GM10847 (cell line): ENCODE data around the gene OCRL.

ENCODE experiments used
- POLR2A ChIP-seq: IDR thresholded peaks from 2 replicates; pipeline ENCODE4 v1.6.1; 2011; ENCODE audit not compliant: insufficient read length; ENCODE audit errors: extremely low read depth

OCRL gene

DNA sequence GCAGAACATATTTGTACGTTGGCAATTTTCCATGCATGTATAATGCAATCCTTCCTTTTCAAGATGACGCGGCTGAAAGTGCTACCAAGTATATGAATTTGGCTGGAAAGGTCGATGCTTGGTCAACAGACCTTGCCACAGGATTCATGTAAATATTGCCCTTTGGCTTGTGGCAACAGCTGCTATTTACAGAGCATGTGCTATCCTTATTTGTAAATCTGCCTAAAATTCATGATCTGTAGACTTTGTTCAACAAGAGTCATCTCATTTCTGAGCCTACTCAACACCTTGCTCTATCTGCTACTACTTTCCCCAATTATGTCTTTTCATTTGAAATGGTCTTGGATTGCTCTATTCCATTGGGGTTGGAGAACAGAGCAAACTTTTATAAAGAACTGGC, 14.9 kb upstream of the OCRL start:
- no peak for TF ChIP-seq POLR2A

DNA sequence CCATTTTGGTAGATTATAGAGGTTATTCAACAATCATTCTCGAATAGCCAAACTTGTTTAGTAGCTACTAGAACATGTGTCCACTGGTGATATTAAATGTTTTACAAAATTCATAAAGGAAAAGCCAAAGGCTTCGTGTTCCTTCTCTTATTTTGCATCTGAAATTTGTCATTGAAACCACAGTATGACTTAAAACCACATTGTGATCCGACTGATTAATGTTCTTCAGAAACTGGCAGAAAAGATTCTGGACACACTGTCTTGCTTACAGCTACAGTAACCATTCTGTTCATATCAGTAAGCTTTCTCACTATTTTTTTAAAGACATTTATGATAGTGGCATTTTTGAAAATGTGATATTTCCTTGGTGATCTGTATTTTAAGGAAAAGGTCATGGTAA, 14.2 kb upstream of the OCRL start:
- TF ChIP-seq POLR2A = no peak

DNA sequence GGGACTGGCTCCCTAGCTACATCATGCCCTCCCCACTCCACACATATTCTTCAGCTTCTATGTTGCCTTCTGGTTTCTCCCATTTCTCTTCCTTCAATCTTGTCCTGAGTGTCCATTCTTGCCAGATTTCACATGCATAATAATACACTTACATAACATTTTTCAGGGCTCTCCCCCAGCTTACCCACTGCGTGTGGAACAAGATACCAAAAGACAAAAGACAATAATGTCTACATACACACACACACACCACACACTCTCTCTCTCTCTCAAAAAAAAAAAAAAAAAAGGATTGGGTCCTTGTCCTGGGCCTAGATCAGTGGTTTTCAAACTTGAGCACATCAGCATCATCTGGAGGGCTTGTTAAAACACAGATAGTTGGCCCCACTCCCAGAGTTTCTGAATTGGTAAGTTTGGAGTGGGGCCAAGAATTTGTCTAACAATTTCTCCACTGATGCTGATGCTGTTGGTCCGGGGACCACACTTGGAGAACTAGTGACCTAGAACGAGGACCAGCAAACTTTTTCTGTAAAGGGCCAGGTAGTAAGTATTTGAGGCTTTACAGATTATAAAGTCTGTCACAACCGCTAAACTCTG, 10.3 kb upstream of the OCRL start:
- no peak for TF ChIP-seq POLR2A

DNA sequence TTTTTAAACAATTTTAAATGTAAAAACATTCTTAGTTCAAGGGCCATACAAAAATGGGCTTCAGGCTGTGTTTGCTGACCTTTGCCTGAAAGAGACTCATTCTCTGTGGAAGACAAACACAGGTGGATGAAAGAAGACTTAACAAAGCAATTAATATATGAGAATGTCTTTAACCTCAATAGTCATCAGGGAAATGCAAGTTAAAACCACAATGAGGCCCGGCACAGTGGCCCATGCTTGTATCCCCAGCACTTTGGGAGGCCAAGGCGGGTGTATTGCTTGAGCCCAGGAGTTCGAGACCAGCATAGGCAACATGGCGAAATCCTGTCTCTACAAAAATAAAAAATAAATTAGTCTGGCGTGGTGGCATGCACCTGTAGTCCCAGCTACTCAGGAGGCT, 9.6 kb upstream of the OCRL start:
- TF ChIP-seq POLR2A = no peak

DNA sequence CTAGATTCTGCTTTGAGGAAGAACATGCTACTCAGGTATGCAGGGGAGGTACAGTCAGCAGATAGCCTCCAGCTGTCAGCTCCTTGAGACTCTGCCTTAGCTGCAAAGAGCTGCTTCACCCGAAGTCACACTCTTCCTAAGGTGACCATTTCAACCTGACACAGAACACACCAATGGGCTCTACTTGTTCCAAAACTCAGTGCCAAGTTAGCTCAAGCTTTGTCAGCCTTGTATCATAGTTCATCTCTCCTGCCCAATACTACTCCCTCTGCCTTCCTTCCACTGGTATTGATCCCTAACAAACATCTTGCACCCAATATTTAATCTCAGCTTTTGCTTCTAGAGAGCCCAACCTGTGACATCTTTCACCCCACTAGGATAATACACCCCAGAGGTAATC, 8.9 kb upstream of the OCRL start:
- no peak for TF ChIP-seq POLR2A

DNA sequence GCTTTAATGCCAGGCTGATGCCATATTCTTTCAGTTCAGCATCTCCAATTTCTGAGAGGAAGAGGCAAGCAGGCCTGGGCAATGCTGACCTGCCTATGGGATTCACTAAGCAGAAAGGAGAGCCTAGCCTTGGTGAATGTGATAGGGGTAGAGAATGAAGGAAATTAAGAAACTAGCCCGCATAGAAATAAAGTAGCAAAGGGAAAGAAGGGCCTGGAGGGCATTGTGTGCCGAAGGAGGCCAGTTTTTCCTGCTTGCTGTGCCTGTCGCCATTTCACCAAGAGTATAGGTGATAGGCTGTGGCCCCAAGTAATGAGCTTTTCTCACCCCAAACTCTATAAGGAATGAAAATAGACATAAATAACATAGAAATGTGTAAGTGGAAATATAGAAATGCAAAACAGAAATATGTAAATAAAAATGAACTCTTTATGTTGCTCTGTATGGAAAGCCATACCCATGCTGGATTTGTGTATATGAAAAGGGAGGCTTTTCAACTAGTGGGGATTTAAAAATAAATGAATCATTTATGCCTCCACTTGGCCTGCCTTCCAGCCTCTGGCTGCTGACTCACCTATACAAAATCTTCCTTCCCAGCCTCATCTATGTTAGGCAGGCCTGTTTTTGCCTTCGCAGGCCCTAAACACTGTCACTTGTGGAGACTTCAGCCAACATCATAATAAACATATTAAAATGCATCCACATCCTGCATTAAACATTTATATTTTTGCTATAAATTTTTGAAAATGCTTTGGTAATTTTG, 5.1 kb upstream of the OCRL start:
- no peak for TF ChIP-seq POLR2A

DNA sequence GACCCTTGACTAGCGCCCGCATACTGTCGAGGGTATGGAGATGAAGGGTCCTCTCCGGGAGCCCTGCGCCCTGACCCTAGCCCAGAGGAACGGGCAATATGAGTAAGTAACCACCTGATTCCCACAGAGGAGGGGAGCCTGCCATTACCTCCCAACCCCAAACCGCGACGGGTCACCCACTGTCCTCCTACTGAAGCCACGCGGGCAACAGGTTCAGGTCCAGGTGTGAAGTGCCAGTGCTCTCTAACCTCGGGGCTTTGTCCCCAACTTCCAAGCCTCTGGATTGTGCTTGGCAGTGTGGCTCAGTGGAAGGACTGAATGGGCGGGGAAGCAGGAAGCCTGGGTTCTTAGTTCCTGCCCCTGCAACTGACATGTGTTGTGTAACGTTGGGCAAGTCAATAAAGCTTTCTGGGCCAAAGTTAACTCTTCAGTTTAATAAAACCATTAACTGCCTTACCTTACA, 694 bp downstream of the OCRL start:
- no peak for TF ChIP-seq POLR2A

DNA sequence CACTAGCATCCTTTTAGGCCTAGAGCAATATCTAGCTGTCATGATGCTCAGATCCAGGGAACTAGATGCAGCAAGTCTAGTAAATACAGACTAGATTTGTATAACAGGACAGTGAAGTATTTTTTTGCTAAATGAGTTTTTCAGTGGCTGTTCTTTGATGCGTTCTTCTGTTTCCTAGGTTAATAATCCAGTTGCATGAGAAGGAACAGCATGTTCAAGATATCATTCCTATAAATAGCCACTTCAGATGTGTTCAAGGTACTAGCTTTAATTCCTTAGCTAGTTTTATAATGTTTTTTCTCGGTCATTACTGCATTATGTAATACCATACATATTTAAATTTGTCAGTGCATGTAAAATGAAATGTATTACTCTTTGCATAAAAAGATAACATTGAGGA, 4.7 kb downstream of the OCRL start:
- no peak for TF ChIP-seq POLR2A

DNA sequence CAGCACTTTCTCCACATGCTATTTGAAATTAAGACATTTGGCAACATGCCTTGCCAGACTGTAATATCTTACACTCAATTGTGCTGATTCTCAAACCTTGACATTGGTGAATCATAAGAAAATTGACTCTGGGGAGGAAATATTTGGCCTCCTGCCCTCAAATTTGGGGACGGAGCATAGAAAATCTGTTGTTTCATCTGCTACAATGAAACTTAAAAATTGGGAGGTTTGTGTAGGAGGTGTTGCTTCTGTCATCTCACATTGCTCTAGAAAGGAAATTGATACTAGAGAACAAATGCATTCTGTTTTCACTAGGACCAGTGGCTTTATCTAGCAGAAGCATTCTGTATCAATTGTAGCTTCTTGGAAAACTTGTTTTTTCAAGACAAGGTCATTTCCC, 5.3 kb downstream of the OCRL start:
- TF ChIP-seq POLR2A = no peak

DNA sequence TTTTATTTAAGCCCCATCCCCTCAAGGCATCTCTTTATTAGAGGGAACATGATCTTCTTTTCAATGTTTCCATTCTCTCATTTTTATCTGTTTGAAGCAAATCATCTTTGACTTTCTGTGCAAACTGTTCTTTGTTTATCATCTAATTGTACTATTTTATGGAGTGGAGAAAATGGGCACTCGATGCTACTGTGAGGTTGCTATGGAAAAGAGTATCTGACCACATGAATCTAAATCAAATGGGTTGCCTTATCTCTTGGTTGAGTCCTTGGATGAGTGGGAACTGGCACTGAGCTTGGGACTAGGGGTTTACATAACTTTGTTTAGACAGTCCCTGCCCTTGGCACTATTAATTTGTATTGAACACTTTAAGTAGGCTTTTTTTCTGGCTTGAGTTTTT, 9.1 kb downstream of the OCRL start:
- TF ChIP-seq POLR2A = no peak

DNA sequence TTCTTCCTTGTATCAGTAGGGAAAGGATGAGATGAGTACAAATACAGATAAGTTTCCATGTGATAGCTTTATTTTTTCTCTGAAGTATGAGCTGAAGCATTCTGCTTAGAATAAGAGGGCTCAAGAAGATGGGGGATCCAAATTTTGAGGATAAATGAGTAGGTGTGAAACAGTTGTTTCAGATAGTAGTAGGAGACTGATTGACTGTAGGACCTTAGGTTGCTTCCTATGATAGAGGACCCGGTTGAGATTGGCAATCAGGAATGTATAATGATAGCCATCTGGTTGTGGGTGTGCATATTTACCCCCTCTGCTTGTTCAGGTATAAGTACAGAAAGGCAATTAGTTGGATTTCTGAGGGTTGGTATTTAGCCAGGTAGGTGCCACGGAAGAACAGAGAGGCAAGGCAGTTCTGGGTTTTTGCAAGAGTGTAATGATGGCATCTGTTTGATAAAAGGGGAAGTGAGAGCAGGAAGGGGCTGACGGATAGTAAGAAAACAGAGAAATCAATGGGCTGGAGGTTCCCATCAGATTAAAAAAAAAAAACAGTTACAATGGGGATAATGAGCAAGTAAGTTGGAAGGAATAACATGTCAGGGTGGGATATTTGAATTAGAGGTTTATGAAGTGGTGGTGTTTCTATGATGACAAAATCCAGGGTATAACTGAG, 13.7 kb downstream of the OCRL start:
- no peak for TF ChIP-seq POLR2A

DNA sequence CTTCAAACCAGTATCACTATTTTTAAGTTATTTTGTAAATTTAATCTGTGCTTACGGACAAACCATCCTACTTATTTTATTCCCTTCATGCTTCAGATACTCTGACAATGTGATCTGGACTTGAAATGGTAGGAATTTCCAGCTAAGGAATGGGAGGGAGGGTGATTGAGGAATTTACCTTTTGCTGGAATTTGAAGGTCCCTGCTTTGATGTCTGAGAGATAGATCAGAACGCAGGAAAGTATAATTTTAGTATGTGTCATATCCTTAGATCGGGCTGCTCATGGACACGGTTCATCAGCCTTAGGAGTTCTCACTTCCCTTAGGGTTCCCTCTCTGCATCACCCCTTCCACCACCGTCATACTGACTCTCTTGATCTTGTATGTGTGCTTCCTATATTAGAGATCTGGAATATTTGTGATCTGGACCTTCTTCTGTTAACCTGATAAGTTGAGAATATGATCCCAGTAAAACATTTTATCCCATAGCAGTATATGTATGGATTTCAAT, 16.8 kb downstream of the OCRL start:
- no peak for TF ChIP-seq POLR2A

DNA sequence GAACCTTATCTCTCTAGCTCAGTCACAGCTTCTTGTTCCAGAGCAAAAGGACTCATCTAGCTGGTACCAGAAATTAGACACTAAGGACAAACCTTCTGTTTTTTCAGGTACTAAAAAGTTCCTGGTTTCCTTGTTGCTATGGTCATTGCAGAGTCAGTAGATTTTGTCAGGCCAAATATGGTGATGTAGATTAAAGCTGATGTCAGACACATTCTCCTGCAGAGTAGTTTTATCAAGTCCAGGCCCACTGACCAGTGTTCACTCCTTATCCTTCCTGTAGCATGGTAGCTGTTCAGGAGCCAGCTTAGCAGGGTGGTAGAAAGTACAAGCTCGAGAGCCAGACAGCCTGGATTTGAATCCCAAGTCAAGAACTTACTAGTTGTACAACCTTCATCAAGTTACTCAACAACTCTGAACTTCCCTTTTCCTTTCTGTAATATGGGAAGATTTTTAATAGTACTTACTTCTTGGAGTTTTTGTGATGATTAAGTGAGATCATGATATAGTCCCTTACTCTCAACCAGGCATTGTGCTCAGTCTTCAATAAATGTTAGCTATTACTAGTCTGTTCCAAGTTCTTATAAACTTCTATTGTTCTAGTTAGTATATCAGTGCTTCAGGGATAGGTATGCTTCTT, 17.9 kb downstream of the OCRL start:
- TF ChIP-seq POLR2A = no peak

DNA sequence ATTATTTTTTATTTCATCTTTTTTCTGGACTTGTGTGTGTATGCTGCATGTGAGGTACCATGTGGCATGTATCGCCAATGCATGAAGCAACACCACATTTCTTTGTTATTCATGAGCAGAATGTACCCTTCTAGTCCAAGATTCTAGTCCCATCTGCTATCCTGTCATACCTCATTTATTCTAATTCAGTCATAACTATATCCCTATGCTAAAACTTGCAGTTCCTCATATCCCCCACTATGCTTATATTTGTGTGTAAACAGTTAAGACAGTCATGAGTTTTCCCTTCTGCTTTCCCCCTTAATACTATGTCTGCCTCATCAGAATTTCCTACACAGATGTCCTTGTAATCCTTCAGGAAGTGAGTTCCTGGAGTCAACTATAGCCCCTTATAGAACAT, 19.7 kb downstream of the OCRL start:
- no peak for TF ChIP-seq POLR2A

DNA sequence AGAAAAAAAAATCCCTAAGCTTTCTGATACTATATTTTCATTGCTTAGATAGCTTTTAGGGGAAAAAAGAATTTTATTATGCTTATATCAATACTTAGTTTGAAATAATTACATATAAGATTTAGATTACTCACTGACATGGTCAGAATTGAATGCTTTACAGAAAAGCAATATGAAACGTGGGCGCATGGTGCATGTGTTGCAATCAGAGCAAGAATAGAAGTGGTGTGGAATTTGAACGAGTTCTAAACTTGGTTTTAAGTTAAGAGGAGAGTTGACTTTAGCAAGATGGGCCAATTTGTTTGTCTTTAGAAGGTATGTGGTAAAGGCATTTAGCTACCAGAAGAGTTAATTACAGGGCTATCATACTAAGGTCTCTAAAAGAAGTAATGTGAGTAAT, 21.4 kb downstream of the OCRL start:
- no peak for TF ChIP-seq POLR2A
